Measurements from ENCODE around the gene PBX3.

Gene PBX3

GRCh38 chr9:125763394-125763801 lies 16.2 kb downstream of the PBX3 start:
- peaks cover 7% of the 10 kb centered on the region for H3K36me3 Mint-ChIP-seq (ENCODE audit: low read depth)
- peak overlapping the region; percentile 24 to 73 (median 40) for H3K27ac Mint-ChIP-seq
- peak overlapping the region in 2 of 3 experiments; percentile 10 to 15 for H3K4me3 Mint-ChIP-seq
- H3K4me1 Mint-ChIP-seq = peaks cover 39% of the 10 kb centered on the region
- H3K27me3 Mint-ChIP-seq (ENCODE audit: low read depth) = peaks cover 32% of the 10 kb centered on the region
- no peaks in the 10 kb centered on the region for H3K9me3 Mint-ChIP-seq
- TF ChIP-seq CTCF (IDR thresholded peaks at IDR 0.05; ENCODE audit: unreplicated experiment in 3 of 3) = no peak

DNA sequence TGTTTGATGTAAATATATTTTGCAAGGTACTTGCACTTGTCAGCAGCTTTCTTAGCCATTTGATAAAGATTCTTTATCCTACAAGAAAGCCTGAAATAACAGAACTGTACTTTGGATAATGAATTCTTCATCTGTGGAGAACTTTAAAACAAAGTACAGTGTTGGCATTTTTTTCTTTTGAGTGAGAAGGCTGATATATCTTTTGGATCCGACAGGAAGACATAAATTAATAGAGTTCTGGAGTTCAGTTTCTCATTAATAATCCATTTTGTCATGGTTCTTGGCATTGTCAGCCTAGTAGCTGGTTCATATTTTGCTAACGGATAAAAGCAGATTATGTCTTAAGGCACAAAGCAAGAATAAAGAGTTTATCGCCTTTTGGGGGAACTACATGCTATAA lies 17.0 kb downstream of the PBX3 start:
- H3K27ac Mint-ChIP-seq = peak overlapping the region; percentile 32 to 73 (median 40)
- peaks cover 27% of the 10 kb centered on the region for H3K27me3 Mint-ChIP-seq (ENCODE audit: low read depth)
- H3K9me3 Mint-ChIP-seq = no peaks in the 10 kb centered on the region
- H3K36me3 Mint-ChIP-seq (ENCODE audit: low read depth) = peaks cover 7% of the 10 kb centered on the region
- no peak for TF ChIP-seq CTCF (IDR thresholded peaks at IDR 0.05; ENCODE audit: unreplicated experiment in 3 of 3)
- H3K4me1 Mint-ChIP-seq = peaks cover 37% of the 10 kb centered on the region
- no peak overlapping the region for H3K4me3 Mint-ChIP-seq

DNA sequence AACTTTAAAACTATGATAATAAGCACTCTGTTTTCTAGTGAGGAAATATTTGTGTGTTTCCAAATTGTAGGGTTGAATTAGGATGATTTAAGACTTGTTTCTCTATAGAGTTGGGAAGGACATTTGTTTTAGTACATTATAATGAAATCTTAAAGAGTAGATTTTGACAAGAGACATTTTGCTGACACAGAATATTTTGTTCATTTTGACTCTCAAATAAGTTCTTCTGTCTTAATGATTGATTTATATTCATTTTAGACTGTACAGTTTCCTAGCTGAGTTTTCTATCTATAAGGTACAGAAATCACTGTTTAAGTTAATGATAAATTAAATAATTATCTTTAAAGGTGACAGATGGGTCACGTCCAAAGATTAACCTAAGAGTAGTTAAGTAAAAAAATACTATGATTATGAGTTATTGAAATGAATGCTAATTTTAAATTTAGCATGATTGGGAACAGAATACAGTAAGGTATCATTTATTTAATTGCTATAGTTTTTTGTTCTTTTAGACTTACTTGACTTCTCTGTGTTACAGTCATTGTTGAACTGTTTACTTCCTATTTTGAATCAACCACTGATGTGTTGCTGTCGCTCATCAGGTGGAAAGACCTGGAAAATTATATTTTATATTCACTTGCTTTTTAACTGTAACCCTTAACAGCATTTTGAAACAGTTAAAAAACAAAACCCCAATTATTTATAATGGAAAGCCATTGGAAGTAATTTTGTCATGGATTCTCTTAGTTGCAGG lies 19.5 kb downstream of the PBX3 start:
- Mint-ChIP-seq H3K4me1 (peaks cover 28% of the 10 kb centered on the region), H3K27me3 (ENCODE audit: low read depth) (peaks cover 17% of the 10 kb centered on the region), H3K9me3 (no peaks in the 10 kb centered on the region), H3K36me3 (ENCODE audit: low read depth) (peaks cover 11% of the 10 kb centered on the region), H3K27ac (no peak overlapping the region), H3K4me3 (no peak overlapping the region)
- TF ChIP-seq CTCF (IDR thresholded peaks at IDR 0.05; ENCODE audit: unreplicated experiment in 3 of 3) = no peak

DNA sequence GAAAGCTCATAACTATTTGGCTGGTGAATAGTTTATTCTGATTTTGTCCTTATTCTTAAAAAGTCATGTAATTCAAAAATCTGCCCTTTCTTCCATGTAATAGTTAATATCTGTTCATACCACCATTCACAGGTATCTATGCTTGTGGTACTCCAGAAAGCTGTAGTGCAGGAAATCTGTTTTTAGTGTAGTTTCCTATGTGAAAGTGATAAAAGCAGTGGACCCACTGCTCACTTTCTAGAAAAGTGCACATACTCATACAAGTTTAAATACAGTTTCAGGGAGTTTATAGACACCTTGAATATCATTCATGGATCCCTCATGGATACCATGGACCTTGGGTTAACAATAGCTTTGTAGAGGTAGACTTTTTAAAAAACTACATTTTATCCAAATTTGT lies 20.2 kb downstream of the PBX3 start:
- Mint-ChIP-seq H3K4me1 (peaks cover 24% of the 10 kb centered on the region), H3K9me3 (no peaks in the 10 kb centered on the region), H3K4me3 (no peak overlapping the region), H3K36me3 (ENCODE audit: low read depth) (peaks cover 11% of the 10 kb centered on the region), H3K27me3 (ENCODE audit: low read depth) (peaks cover 17% of the 10 kb centered on the region), H3K27ac (no peak overlapping the region)
- TF ChIP-seq CTCF (IDR thresholded peaks at IDR 0.05; ENCODE audit: unreplicated experiment in 3 of 3) = no peak

GRCh38 chr9:125768803-125769202 lies 21.6 kb downstream of the PBX3 start:
- Mint-ChIP-seq H3K27me3 (ENCODE audit: low read depth) (peaks cover 8% of the 10 kb centered on the region), H3K4me1 (peaks cover 9% of the 10 kb centered on the region), H3K36me3 (ENCODE audit: low read depth) (peaks cover 24% of the 10 kb centered on the region), H3K27ac (no peak overlapping the region), H3K4me3 (no peak overlapping the region), H3K9me3 (no peaks in the 10 kb centered on the region)
- TF ChIP-seq CTCF (IDR thresholded peaks at IDR 0.05; ENCODE audit: unreplicated experiment in 3 of 3) = no peak

DNA sequence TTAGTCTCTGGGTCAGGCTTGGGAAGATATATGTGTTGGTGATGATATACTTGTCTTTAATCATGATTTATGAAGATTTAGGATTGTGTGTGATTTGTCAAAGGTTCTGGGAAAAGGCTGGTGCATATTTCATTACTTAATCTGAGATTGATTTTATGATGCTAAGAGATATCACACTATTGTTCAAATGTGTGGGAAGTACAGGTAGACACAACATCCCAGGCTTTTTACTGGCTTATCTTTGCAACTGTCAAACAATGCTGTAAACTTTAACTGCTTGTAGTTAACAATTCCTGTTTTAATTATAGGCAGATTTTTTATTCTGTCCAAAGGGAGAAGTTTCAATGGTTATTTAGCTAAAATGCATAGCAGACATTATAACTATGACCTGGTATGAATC lies 23.9 kb downstream of the PBX3 start:
- H3K9me3 Mint-ChIP-seq = peaks cover 11% of the 10 kb centered on the region
- H3K4me1 Mint-ChIP-seq = no peaks in the 10 kb centered on the region
- H3K4me3 Mint-ChIP-seq = no peak overlapping the region
- H3K27me3 Mint-ChIP-seq (ENCODE audit: low read depth) = no peaks in the 10 kb centered on the region
- H3K27ac Mint-ChIP-seq = no peak overlapping the region
- no peak for TF ChIP-seq CTCF (IDR thresholded peaks at IDR 0.05; ENCODE audit: unreplicated experiment in 3 of 3)
- H3K36me3 Mint-ChIP-seq (ENCODE audit: low read depth) = peaks cover 39% of the 10 kb centered on the region

All from nephron (organoid).